KMS-11 (cell line): Measurements from ENCODE around the gene CCDC185.

ENCODE experiments used
- H2AFZ ChIP-seq: fragments of 200-600 bp; sonication (generic); 2 replicates; pipeline ENCODE4 v1.6.1; 2016; ENCODE audit warnings: antibody characterized with exemption, mixed run types, low read depth
- H3K27ac ChIP-seq: fragments of 200-600 bp; sonication (generic); 2 replicates; pipeline ENCODE4 v1.6.1; 2016; ENCODE audit warnings: mild to moderate bottlenecking, mixed run types
- H3K27me3 ChIP-seq: fragments of 200-600 bp; sonication (generic); 2 replicates; pipeline ENCODE4 v1.6.1; 2017; ENCODE audit warnings: mild to moderate bottlenecking, low read depth, mixed run types, moderate library complexity; ENCODE audit not compliant: insufficient read depth
- H3K36me3 ChIP-seq: fragments of 200-600 bp; sonication (generic); 2 replicates; pipeline ENCODE4 v1.6.1; 2017; ENCODE audit warnings: mild to moderate bottlenecking, mixed run types; ENCODE audit not compliant: insufficient read depth
- H3K4me1 ChIP-seq: fragments of 200-600 bp; sonication (generic); 2 replicates; pipeline ENCODE4 v1.6.1; 2016; ENCODE audit warnings: mild to moderate bottlenecking, low read depth, mixed run types; ENCODE audit not compliant: poor library complexity, severe bottlenecking
- H3K4me2 ChIP-seq: fragments of 200-600 bp; sonication (generic); 2 replicates; pipeline ENCODE4 v1.7.0; 2016; ENCODE audit warnings: mild to moderate bottlenecking, mixed run types
- H3K4me3 ChIP-seq: fragments of 200-600 bp; sonication (generic); IDR thresholded peaks from 2 replicates; pipeline ENCODE4 v1.6.1; 2017; ENCODE audit warnings: low read depth, low read length, mixed read lengths; ENCODE audit not compliant: insufficient read depth
- H3K79me2 ChIP-seq: fragments of 200-600 bp; sonication (generic); 2 replicates; pipeline ENCODE4 v1.6.1; 2016; ENCODE audit warnings: low read depth, mixed run types; ENCODE audit not compliant: insufficient read depth
- H3K9ac ChIP-seq: fragments of 200-600 bp; sonication (generic); 2 replicates; pipeline ENCODE4 v1.6.1; 2016; ENCODE audit warnings: mild to moderate bottlenecking, mixed run types
- H4K20me1 ChIP-seq: fragments of 200-600 bp; sonication (generic); 2 replicates; pipeline ENCODE4 v1.6.1; 2016; ENCODE audit warnings: mild to moderate bottlenecking, mixed run types; ENCODE audit not compliant: insufficient read depth
- CTCF ChIP-seq: fragments of 200-600 bp; sonication (generic); conservative IDR thresholded peaks from 2 replicates; pipeline ENCODE4 v1.6.1; 2017; ENCODE audit warnings: low read depth, mild to moderate bottlenecking, antibody characterized with exemption, low read length, moderate library complexity, mixed read lengths

Gene CCDC185

GRCh38 chr1:223437151-223437550 is 43.9 kb downstream of the CCDC185 start:
- no peak overlapping the region for H3K4me2 ChIP-seq
- H3K27ac ChIP-seq, result no peak overlapping the region
- no peak overlapping the region for H3K9ac ChIP-seq
- H3K36me3 ChIP-seq, result no peaks in the 10 kb centered on the region
- TF ChIP-seq CTCF, result no peak
- H3K4me1 ChIP-seq, result no peaks in the 10 kb centered on the region
- H3K79me2 ChIP-seq, result no peaks in the 10 kb centered on the region
- H3K4me3 ChIP-seq, result no peak overlapping the region
- H2AFZ ChIP-seq, result no peak overlapping the region
- H4K20me1 ChIP-seq, result no peaks in the 10 kb centered on the region
- no peaks in the 10 kb centered on the region for H3K27me3 ChIP-seq

GRCh38 chr1:223443397-223443796 is 50.2 kb downstream of the CCDC185 start:
- Histone ChIP-seq H3K4me2 (no peak overlapping the region), H2AFZ (no peak overlapping the region)

GRCh38 chr1:223444411-223444810 is 51.2 kb downstream of the CCDC185 start:
- Histone ChIP-seq H3K4me3 (no peak overlapping the region), H3K9ac (no peak overlapping the region), H3K4me1 (no peaks in the 10 kb centered on the region), H3K36me3 (no peaks in the 10 kb centered on the region), H3K27me3 (no peaks in the 10 kb centered on the region), H3K27ac (no peak overlapping the region), H2AFZ (no peak overlapping the region), H3K79me2 (no peaks in the 10 kb centered on the region), H4K20me1 (no peaks in the 10 kb centered on the region), H3K4me2 (no peak overlapping the region)
- no peak for TF ChIP-seq CTCF

More at GRCh38 chr1:223443397-223443796, 50.2 kb downstream of the CCDC185 start:
- no peaks in the 10 kb centered on the region for H3K27me3 ChIP-seq
- TF ChIP-seq CTCF, result no peak
- no peak overlapping the region for H3K27ac ChIP-seq
- H3K9ac ChIP-seq, result no peak overlapping the region
- no peaks in the 10 kb centered on the region for H4K20me1 ChIP-seq
- H3K4me3 ChIP-seq, result no peak overlapping the region
- no peaks in the 10 kb centered on the region for H3K4me1 ChIP-seq
- H3K36me3 ChIP-seq, result no peaks in the 10 kb centered on the region
- H3K79me2 ChIP-seq, result no peaks in the 10 kb centered on the region
